Astrocyte of the spinal cord (primary cell): ENCODE results near the gene CRYBB2.
"Not testable (repeated sequence)": the region's sequence is repeated elsewhere in the genome, so short reads cannot be mapped to it uniquely, and the experiment has no call there.

ENCODE experiments used
- DNase-seq: peaks from one replicate; pipeline ENCODE4 v3.0.0; 2011; ENCODE audit warnings: low read depth, low spot score
- H3K4me3 ChIP-seq: 2 replicates; pipeline ENCODE4 v1.5.1; 2011; ENCODE audit warnings: low read depth, mild to moderate bottlenecking, low read length, moderate library complexity
- in situ Hi-C: cut with HindIII; loops from 2 replicates; pipeline ENCODE4 v1.10.0; 2017; ENCODE audit warnings: low sequenced_read_pairs
- TF ChIP-seq, protein P1 (sequence below): IDR thresholded peaks from 2 replicates; pipeline ENCODE4 v1.5.1; 2012; ENCODE audit warnings: low read depth, mild to moderate bottlenecking, low read length, inconsistent platforms

CRYBB2 gene

DNA sequence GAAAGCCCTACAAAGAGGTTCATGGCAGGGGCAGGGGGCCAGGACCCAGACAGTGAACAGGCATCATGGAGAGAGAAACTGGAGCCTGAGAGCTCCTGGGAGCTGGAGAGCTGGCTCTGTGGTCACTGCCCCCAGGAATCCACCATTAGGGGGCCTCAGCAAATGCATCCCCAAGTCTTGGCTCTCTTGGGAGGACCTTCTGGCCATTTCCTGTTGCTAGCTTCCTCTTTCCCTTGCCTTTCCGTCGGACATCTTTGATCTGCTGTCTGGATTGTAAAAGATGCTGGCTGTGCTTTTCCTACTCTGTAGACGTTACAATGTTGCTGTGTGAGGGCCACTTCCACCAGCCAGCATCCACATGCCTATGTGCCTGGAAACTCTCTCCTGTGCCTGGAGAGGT lies 7.1 kb upstream of the CRYBB2 start:
- in situ Hi-C loops, result no loop called here

GRCh38 chr22:25213221-25213620 lies 6.2 kb upstream of the CRYBB2 start:
- TF ChIP-seq, protein P1, sequence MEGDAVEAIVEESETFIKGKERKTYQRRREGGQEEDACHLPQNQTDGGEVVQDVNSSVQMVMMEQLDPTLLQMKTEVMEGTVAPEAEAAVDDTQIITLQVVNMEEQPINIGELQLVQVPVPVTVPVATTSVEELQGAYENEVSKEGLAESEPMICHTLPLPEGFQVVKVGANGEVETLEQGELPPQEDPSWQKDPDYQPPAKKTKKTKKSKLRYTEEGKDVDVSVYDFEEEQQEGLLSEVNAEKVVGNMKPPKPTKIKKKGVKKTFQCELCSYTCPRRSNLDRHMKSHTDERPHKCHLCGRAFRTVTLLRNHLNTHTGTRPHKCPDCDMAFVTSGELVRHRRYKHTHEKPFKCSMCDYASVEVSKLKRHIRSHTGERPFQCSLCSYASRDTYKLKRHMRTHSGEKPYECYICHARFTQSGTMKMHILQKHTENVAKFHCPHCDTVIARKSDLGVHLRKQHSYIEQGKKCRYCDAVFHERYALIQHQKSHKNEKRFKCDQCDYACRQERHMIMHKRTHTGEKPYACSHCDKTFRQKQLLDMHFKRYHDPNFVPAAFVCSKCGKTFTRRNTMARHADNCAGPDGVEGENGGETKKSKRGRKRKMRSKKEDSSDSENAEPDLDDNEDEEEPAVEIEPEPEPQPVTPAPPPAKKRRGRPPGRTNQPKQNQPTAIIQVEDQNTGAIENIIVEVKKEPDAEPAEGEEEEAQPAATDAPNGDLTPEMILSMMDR, result no peak
- in situ Hi-C loops, result no loop called here
- H3K4me3 ChIP-seq, result no peak overlapping the region
- no peak for DNase-seq

More for the DNA sequence above, 7.1 kb upstream of the CRYBB2 start:
- no peak overlapping the region for H3K4me3 ChIP-seq
- TF ChIP-seq, protein P1, result no peak
- DNase-seq, result no peak

- H3K4me3 ChIP-seq, result no peak overlapping the region
- TF ChIP-seq, protein P1, result no peak
- in situ Hi-C loops, result no loop called here
- DNase-seq, result no peak
Observed at GRCh38 chr22:25216230-25216629, 3.2 kb upstream of the CRYBB2 start.

GRCh38 chr22:25219948-25220442 lies 556 bp downstream of the CRYBB2 start:
- TF ChIP-seq, protein P1, result no peak
- DNase-seq, result no peak
- H3K4me3 ChIP-seq, result no peak overlapping the region
- in situ Hi-C loops, result no loop called here

DNA sequence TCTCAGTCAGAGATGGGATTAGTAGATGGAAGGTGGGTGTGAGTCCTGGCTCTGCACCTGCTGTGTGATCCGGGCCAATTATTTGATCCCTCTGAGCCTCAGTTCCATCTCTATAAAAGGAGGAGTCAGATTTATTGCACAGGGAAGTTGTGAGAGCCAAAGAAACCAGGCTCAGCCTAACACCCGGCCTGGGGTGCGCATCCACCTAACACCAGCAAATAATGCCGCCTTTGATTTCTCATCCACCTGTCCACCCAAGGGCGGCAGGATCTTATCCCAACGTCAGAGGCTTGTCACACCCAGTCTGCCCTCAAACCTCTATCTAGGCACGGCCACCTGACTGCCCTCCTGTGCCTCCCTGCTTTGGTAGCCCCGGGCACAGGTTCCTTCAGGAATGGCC lies 2.4 kb downstream of the CRYBB2 start:
- H3K4me3 ChIP-seq, result no peak overlapping the region
- in situ Hi-C loops, result no loop called here
- TF ChIP-seq, protein P1, result no peak
- DNase-seq, result no peak

DNA sequence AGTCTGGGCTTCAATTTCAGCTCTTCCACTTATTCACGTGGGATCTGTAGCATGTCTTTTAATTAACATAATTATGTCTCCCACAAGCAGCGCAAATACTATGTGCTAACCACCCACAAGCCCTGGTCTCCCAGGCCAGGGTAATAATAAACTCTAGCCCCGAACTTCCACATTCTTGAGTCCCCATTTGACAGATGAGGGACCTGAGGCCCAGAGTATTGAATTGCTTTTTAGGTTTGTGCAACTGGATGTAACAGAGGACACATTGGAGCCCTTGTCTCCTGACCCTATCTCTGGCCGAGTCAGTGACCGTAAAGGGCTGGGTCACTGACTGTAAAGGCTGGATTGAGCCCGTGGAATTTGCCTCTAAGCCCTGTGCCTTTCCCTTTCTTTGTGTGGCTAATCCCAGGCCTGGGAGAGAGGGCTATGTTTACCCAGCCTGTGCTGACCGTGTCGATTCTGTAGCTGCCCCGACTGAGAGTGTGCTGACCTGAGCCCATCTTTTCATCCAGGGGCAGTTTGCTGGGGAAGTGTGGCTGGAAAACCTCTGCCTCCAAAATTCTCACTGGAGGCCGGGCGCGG lies 3.9 kb downstream of the CRYBB2 start:
- H3K4me3 ChIP-seq, result no peak overlapping the region
- no peak for DNase-seq
- in situ Hi-C loops, result no loop called here
- TF ChIP-seq, protein P1, result no peak

DNA sequence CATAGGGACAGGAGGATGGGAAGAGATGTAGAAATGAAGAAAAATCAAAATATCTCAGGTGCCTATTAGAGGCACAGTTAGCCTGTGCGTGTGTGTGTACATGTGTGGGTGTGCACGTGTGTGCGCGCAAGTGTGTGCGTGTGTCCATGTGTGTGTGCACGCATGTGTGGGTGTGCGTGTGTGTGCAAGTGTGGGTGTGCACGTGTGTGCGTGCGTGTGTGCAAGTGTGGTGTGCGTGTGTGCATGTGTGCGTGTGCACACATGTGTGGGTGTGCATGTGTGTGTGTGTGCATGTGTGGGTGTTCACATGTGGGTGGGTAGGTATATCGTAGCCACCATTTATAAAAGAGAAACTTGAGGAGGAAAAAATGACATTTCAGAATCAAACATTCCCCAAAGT lies 9.4 kb downstream of the CRYBB2 start:
- no peak overlapping the region for H3K4me3 ChIP-seq
- in situ Hi-C loops, result no loop called here
- DNase-seq, result no peak
- TF ChIP-seq, protein P1, result no peak

- in situ Hi-C loops, H3K4me3 ChIP-seq, DNase-seq: not testable (repeated sequence)
Observed at GRCh38 chr22:25230760-25231159, 11.3 kb downstream of the CRYBB2 start.
